HepG2 (cell line): Measurements from ENCODE around the gene PMM2. TPM values are rescaled to one million over a fixed set of nuclear protein-coding genes. Genes with fewer than 3 reads are reported as not detected.

ENCODE experiments used
- ATAC-seq: fragments of 200-7000 bp; cut with Tn5 transposase; 3 replicates; pipeline ENCODE4 v1.9.1; 2020; ENCODE audit warnings: mild to moderate bottlenecking, moderate library complexity
- BruUV-seq: library from RNA; stranded (reverse); fragments of 400-500 nt; replicated peaks from 2 replicates; lab custom pipeline; 2021; lab: Mats Ljungman, UMichigan
- CTCF ChIA-PET: fragments of 300-600 bp; formaldehyde crosslinking; extraction: SDS; loops from one replicate; lab custom pipeline; 2021; ENCODE audit warnings: low total read pairs, inconsistent platforms, low intra/inter-chr PET ratio; lab: Yijun Ruan, JAX
- POLR2A ChIA-PET: fragments of 350-600 bp; sonication (Branson Sonifier 250); formaldehyde crosslinking; loops from one replicate; lab custom pipeline; 2020; ENCODE audit warnings: antibody characterized with exemption, inconsistent platforms; lab: Yijun Ruan, JAX
- DNase-seq: peaks from one replicate; pipeline ENCODE4 v3.0.0-alpha.2; 2015; ENCODE audit warnings: low spot score
- FAIRE-seq: peaks from 3 replicates; lab custom pipeline; 2011; peaks lifted over from hg19 to GRCh38; lab: Jason Lieb, UNC
- H2AFZ ChIP-seq: one replicate; pipeline ENCODE4 v1.6.1; 2011; ENCODE audit warnings: low read length, inconsistent platforms
- H3K27ac ChIP-seq: fragments of 300-600 bp; 3 replicates; pipeline ENCODE4 v1.8.0; 2011; ENCODE audit warnings: mixed run types, mild to moderate bottlenecking, mixed read lengths, low read length, inconsistent platforms; ENCODE audit not compliant: insufficient read depth; ENCODE audit errors: extremely low read length
- H3K27me3 ChIP-seq, 2 experiments: fragments of 200-600 bp in 1 of 2; 2 replicates in 1 of 2; 3 replicates in 1 of 2; pipeline versions ENCODE4 v1.6.0 to v1.8.0; 2011; ENCODE audit warnings: low read length in 2 of 2, mild to moderate bottlenecking in 2 of 2, moderate library complexity in 2 of 2, inconsistent platforms in 1 of 2; ENCODE audit not compliant: insufficient read depth in 2 of 2, control insufficient read depth in 1 of 2
- H3K36me3 ChIP-seq, 2 experiments: fragments of 200-600 bp in 1 of 2; replicated peaks in 1 of 2; 2 replicates in 1 of 2; 3 replicates in 1 of 2; pipeline versions ENCODE4 v1.5.1 to v1.8.0; 2011; ENCODE audit warnings: low read length in 2 of 2, inconsistent platforms in 1 of 2; ENCODE audit not compliant: insufficient read depth in 2 of 2, control insufficient read depth in 1 of 2
- H3K4me1 ChIP-seq: 2 replicates; pipeline ENCODE4 v1.5.1; 2012; ENCODE audit warnings: low read length, inconsistent platforms; ENCODE audit not compliant: insufficient read depth
- H3K4me2 ChIP-seq: 2 replicates; pipeline ENCODE4 v1.6.0; 2011; ENCODE audit warnings: low read depth, low read length, inconsistent platforms
- H3K4me3 ChIP-seq, 3 experiments: fragments of 200-600 bp in 1 of 3; sonication (generic), shearing (Covaris generic) in 1 of 3; replicated peaks in 1 of 3; 2 replicates each; pipeline ENCODE4 v1.5.1; 2011 to 2016; ENCODE audit warnings: low read length in 3 of 3, inconsistent platforms in 2 of 3, low read depth in 2 of 3, mild to moderate bottlenecking in 2 of 3, control low read depth in 1 of 3, mixed read lengths in 1 of 3; ENCODE audit not compliant: insufficient read depth in 1 of 3
- H3K79me2 ChIP-seq: one replicate; pipeline ENCODE4 v1.6.1; 2011; ENCODE audit warnings: low read length, inconsistent platforms; ENCODE audit not compliant: insufficient read depth
- H3K9ac ChIP-seq: 2 replicates; pipeline ENCODE4 v1.6.0; 2011; ENCODE audit warnings: mild to moderate bottlenecking, low read depth, low read length, inconsistent platforms; ENCODE audit not compliant: insufficient read depth
- H3K9me3 ChIP-seq: 2 replicates; pipeline ENCODE4 v1.5.1; 2012; ENCODE audit warnings: mild to moderate bottlenecking, low read length
- H4K20me1 ChIP-seq: 2 replicates; pipeline ENCODE4 v1.6.0; 2011; ENCODE audit warnings: inconsistent platforms, mild to moderate bottlenecking, low read length, moderate library complexity; ENCODE audit not compliant: insufficient read depth
- CREB1 ChIP-seq, 2 experiments: fragments of 450-650 bp in 1 of 2; IDR thresholded peaks; 2 replicates each; pipeline ENCODE4 v1.6.1; 2016 to 2017; ENCODE audit warnings: control low read depth in 1 of 2, mild to moderate bottlenecking in 1 of 2, missing compliant biosample characterization in 1 of 2, missing genetic modification characterization in 1 of 2
- GABPB1 ChIP-seq: IDR thresholded peaks from 2 replicates; pipeline ENCODE4 v1.6.1; 2016; ENCODE audit warnings: mild to moderate bottlenecking, missing genetic modification reagents, moderate library complexity, missing compliant biosample characterization
- HDAC6 ChIP-seq: fragments of 200-600 bp; sonication (generic); IDR thresholded peaks from 2 replicates; pipeline ENCODE4 v1.7.0; 2017; ENCODE audit warnings: mild to moderate bottlenecking, antibody characterized with exemption, low read length, low read depth
- IKZF1 ChIP-seq: fragments of 450-650 bp; IDR thresholded peaks from 2 replicates; pipeline ENCODE4 v1.7.1; 2016
- KDM4B ChIP-seq: sonication (generic); formaldehyde crosslinking; IDR thresholded peaks from 2 replicates; pipeline ENCODE4 v1.4.0; 2020; ENCODE audit warnings: missing genetic modification reagents
- KMT2A ChIP-seq: sonication (generic); formaldehyde crosslinking; IDR thresholded peaks from 2 replicates; pipeline ENCODE4 v1.4.0; 2020; ENCODE audit warnings: missing genetic modification reagents
- LCORL ChIP-seq, 2 experiments: fragments of 450-650 bp in 1 of 2; sonication (generic) in 1 of 2; formaldehyde crosslinking in 1 of 2; IDR thresholded peaks; 2 replicates each; pipeline versions ENCODE4 v1.5.0 to v1.6.1; 2017 to 2020; ENCODE audit warnings: antibody characterized with exemption in 1 of 2, missing genetic modification reagents in 1 of 2
- MZF1 ChIP-seq: sonication (generic); formaldehyde crosslinking; IDR thresholded peaks from 2 replicates; pipeline ENCODE4 v1.8.1; 2023; ENCODE audit warnings: mild to moderate bottlenecking, missing genetic modification reagents, borderline replicate concordance
- NCOR1 ChIP-seq: fragments of 200-600 bp; sonication (generic); IDR thresholded peaks from 2 replicates; pipeline ENCODE4 v1.7.0; 2017; ENCODE audit warnings: antibody characterized with exemption, low read length, borderline replicate concordance
- RBFOX2 ChIP-seq: fragments of 200-400 bp; formaldehyde crosslinking; IDR thresholded peaks from 2 replicates; pipeline ENCODE4 v1.6.1; 2017; ENCODE audit warnings: low read depth, mild to moderate bottlenecking, low read length
- RCOR2 ChIP-seq: IDR thresholded peaks from 2 replicates; pipeline ENCODE4 v1.6.1; 2016; ENCODE audit warnings: missing biosample characterization, missing genetic modification reagents
- RFX1 ChIP-seq: fragments of 450-650 bp; IDR thresholded peaks from 2 replicates; pipeline ENCODE4 v1.6.1; 2017
- RFX5 ChIP-seq: IDR thresholded peaks from 2 replicates; pipeline ENCODE4 v1.6.1; 2011; ENCODE audit warnings: low read depth, low read length, improper control_type of control experiment
- TBX2 ChIP-seq: sonication (generic); formaldehyde crosslinking; IDR thresholded peaks from 2 replicates; pipeline ENCODE4 v1.5.0; 2020; ENCODE audit warnings: missing genetic modification reagents, mild to moderate bottlenecking, borderline replicate concordance
- UBTF ChIP-seq: sonication (generic); formaldehyde crosslinking; IDR thresholded peaks from 2 replicates; pipeline ENCODE4 v1.4.0; 2020; ENCODE audit warnings: mild to moderate bottlenecking, missing genetic modification reagents
- ZMYM3 ChIP-seq: sonication (generic); formaldehyde crosslinking; IDR thresholded peaks from 2 replicates; pipeline ENCODE4 v1.5.1; 2020; ENCODE audit warnings: mild to moderate bottlenecking, missing genetic modification reagents
- ZNF546 ChIP-seq: sonication (generic); formaldehyde crosslinking; conservative IDR thresholded peaks from 2 replicates; pipeline ENCODE4 v1.8.1; 2023; ENCODE audit warnings: mild to moderate bottlenecking, missing genetic modification reagents
- ZNF572 ChIP-seq: sonication (generic); formaldehyde crosslinking; IDR thresholded peaks from 2 replicates; pipeline ENCODE4 v1.5.1; 2020; ENCODE audit warnings: mild to moderate bottlenecking, missing genetic modification reagents
- ZNF768 ChIP-seq: sonication (generic); formaldehyde crosslinking; IDR thresholded peaks from 2 replicates; pipeline ENCODE4 v1.4.0; 2020; ENCODE audit warnings: missing genetic modification reagents
- ZNF788 ChIP-seq: sonication (generic); formaldehyde crosslinking; IDR thresholded peaks from 2 replicates; pipeline ENCODE4 v1.5.0; 2020; ENCODE audit warnings: mild to moderate bottlenecking, missing genetic modification reagents, borderline replicate concordance
- WGBS: methylation state at CpG from one replicate; pipeline ENCODE4 v1.1.6; 2017; ENCODE audit warnings: low lambda C conversion rate; 5-methylcytosine and 5-hydroxymethylcytosine counted together
- in situ Hi-C: cut with HindIII; loops from 2 replicates; pipeline ENCODE4 v1.10.0; 2017; ENCODE audit warnings: low pct_unique_long_range_greater_than_20kb; ENCODE audit not compliant: extremely low pct_ligation_motif_present
- intact Hi-C: fragments of 100-400 bp; cut with micrococcal nuclease; formaldehyde crosslinking; loops from one replicate; pipeline ENCODE4 v1.10.0; 2022; ENCODE audit not compliant: unreplicated experiment
- polyA plus RNA-seq, 8 experiments: library from polyadenylated mRNA; depleted of rRNA in 3 of 8; stranded (reverse) in 7 of 8; unstranded in 1 of 8; fragments of >200 nt; fragmentation: Illumina TruSeq in 4 of 8; extraction: Trizol in 4 of 8; gene quantifications; 2 replicates each; pipeline versions ENCODE4 v1.2.1 to v1.2.3, GENCODE V29; 2011 to 2016; ENCODE audit warnings: low read depth in 4 of 8, missing spikeins in 1 of 8, mixed read lengths in 1 of 8; ENCODE audit not compliant: insufficient read depth in 1 of 8
- total RNA-seq, 5 experiments: library from RNA; depleted of rRNA; stranded (reverse); fragments of >200 nt; fragmentation: Illumina TruSeq; extraction: Trizol; gene quantifications; 2 replicates each; pipeline ENCODE4 v1.2.3, GENCODE V29; 2016; ENCODE audit warnings: low read depth in 1 of 5
- TF ChIP-seq, protein P1 (sequence below): sonication (generic); formaldehyde crosslinking; IDR thresholded peaks from 2 replicates; pipeline ENCODE4 v1.4.0; 2020; ENCODE audit warnings: missing genetic modification reagents, mild to moderate bottlenecking, borderline replicate concordance

PMM2 gene
- total and polyA plus RNA-seq, 2 of the 13 experiments (the other 11 are each of a cell fraction or from before 2014, with no cell fraction given): 52.2 to 93.7 TPM

GRCh38 chr16:8761078-8761477 lies 36.6 kb upstream of the PMM2 start (continued):
- TF ChIP-seq MZF1 (CRISPR knock-in tag) (no peak), KDM4B (no peak), UBTF (CRISPR knock-in tag) (no peak), LCORL (IDR thresholded peaks at IDR 0.05) (peak; percentile 97), LCORL (CRISPR knock-in tag; IDR thresholded peaks at IDR 0.05) (no peak)
- TF ChIP-seq, protein P1, sequence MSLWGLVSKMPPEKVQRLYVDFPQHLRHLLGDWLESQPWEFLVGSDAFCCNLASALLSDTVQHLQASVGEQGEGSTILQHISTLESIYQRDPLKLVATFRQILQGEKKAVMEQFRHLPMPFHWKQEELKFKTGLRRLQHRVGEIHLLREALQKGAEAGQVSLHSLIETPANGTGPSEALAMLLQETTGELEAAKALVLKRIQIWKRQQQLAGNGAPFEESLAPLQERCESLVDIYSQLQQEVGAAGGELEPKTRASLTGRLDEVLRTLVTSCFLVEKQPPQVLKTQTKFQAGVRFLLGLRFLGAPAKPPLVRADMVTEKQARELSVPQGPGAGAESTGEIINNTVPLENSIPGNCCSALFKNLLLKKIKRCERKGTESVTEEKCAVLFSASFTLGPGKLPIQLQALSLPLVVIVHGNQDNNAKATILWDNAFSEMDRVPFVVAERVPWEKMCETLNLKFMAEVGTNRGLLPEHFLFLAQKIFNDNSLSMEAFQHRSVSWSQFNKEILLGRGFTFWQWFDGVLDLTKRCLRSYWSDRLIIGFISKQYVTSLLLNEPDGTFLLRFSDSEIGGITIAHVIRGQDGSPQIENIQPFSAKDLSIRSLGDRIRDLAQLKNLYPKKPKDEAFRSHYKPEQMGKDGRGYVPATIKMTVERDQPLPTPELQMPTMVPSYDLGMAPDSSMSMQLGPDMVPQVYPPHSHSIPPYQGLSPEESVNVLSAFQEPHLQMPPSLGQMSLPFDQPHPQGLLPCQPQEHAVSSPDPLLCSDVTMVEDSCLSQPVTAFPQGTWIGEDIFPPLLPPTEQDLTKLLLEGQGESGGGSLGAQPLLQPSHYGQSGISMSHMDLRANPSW: no peak
- TF ChIP-seq, all 625 proteins: peak for 3

DNA sequence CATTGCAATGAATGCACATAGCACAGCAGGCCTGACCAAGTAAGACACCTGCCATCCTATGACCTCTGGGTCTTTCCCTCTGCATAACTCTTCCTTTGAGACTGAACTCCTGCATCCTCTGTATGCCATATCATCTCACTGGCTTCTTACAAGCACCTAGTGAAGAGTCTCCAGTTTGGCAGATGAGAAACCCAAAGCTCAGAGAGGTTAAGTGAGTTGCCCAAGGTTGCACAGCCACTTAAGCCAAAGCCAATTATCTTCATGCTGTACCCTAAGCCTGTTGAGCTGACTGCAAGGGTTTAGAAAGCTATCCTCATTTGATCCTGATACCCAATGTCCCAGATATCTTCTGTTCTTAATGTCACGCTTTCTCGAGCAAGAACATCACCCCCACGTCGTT lies 35.4 kb upstream of the PMM2 start:
- Histone ChIP-seq H3K9ac (no peak overlapping the region), H3K79me2 (no peaks in the 10 kb centered on the region), H2AFZ (no peak overlapping the region), H3K27ac (no peak overlapping the region), H3K4me2 (no peak overlapping the region), H3K27me3 (no peaks in the 10 kb centered on the region), H4K20me1 (no peaks in the 10 kb centered on the region), H3K36me3 (peaks cover 24 to 70% of the 10 kb centered on the region in 2 experiments), H3K9me3 (no peaks in the 10 kb centered on the region), H3K4me3 (no peak overlapping the region), H3K4me1 (no peaks in the 10 kb centered on the region)
- no TSS peak for BruUV-seq
- ChIA-PET CTCF (no interaction called here), POLR2A (no interaction called here)
- TF ChIP-seq GABPB1 (CRISPR knock-in tag) (no peak), ZNF768 (CRISPR knock-in tag) (peak; percentile 91; the same call in 1 of the 2 replicates), NCOR1 (no peak), IKZF1 (no peak), KMT2A (CRISPR knock-in tag) (no peak), ZNF546 (CRISPR knock-in tag) (no peak), RFX5 (no peak), RFX1 (no peak), HDAC6 (no peak), TBX2 (CRISPR knock-in tag) (peak; percentile 34; the same call in 1 of the 2 replicates), CREB1 (IDR thresholded peaks at IDR 0.05) (no peak), CREB1 (CRISPR knock-in tag; IDR thresholded peaks at IDR 0.05) (no peak), ZMYM3 (CRISPR knock-in tag) (peak; percentile 69), ZNF572 (CRISPR knock-in tag) (no peak), RBFOX2 (no peak), RCOR2 (CRISPR knock-in tag) (no peak), ZNF788 (peak; percentile 27; the same call in 1 of the 2 replicates)
- DNase-seq (no peak), FAIRE-seq (no peak), ATAC-seq (no peak)
- intact Hi-C loops (no loop called here), in situ Hi-C loops (no loop called here)
- 98% methylated on average over 4 of the region's 4 CpGs for WGBS
